HG02623 (cell line): Measurements from ENCODE around the gene KDM5B.

Experiments used
- ATAC-seq: cut with Tn5 transposase; IDR thresholded peaks from one replicate; pipeline ENCODE4 v1.9.1; 2021; ENCODE audit warnings: moderate library complexity; ENCODE audit not compliant: unreplicated experiment

KDM5B gene

DNA sequence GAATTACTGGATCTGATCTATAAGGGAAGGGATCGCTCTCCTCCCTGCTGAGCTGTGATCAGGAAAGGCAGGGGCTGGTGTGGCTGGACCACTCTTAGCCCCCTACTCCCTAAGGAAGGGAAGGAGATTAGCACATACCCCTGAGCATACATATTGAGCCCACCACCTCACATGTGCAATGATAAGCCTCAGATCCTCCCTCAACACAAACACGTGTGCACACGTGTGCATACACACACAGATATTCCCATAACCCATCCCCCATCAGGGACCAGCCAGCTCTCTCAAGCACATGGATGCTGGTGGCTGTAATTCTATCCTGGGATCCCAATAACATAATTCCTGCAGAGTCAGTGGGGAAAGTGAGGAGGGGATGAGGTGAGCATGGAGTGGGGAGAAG is 119.1 kb downstream of the KDM5B start:
- ATAC-seq, result no peak

DNA sequence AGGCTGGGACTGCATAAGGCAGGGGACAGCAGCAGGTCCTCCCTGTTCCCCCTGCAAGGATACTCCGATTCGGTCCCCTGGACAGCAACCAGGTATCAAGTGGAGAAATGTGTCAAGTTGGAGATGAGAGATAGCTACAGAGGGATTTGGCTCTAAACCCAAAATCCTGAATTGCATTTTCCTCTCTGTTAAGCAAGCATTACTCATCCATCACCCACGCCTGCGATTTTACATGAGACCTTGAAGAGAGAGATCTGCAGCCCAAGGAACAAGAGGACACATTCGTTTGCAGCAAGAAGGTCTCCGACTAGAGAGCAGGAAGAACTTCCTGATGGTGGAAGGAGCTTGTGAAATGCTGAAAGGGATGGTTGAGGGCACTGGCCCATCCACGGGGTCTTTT is 119.8 kb downstream of the KDM5B start:
- no peak for ATAC-seq

DNA sequence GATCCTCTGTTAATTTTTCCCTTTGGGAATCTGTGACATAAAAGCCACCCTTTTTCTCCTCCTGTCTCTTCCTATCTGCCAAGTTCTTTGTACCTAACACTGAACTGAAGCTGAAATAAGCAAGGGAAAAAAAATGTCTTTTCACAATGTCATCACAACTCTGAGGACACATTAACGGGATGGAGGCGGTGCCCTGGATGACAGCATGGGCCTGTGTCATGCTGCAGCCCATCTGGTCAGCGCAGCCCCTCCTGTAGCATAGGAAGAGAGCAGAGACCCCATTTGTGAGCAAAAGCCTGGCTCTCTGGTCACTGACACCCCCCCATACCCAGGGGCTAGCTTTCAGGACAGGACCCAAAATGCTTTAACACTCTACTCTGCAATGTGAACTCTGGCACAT is 120.4 kb downstream of the KDM5B start:
- ATAC-seq, result no peak

DNA sequence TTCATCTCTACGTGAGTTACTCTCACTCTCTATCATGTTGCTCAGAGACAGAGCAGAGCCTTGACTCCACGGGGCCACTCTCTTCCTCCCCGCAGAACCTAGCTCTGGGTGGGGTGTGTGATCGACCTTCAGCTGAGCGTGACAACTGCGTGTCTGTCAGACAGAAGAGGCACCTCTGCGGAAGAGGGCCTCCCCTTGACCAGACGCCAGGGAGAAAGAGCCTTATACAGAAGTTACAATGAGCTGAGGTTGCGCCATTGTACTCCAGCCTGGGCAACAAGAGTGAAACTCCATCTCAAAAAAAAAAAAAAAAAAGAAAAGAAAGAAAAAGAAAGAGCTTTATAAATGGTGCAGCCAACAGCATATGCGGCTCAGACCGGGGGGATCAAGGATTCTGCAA is 120.9 kb downstream of the KDM5B start:
- ATAC-seq, result no peak

DNA sequence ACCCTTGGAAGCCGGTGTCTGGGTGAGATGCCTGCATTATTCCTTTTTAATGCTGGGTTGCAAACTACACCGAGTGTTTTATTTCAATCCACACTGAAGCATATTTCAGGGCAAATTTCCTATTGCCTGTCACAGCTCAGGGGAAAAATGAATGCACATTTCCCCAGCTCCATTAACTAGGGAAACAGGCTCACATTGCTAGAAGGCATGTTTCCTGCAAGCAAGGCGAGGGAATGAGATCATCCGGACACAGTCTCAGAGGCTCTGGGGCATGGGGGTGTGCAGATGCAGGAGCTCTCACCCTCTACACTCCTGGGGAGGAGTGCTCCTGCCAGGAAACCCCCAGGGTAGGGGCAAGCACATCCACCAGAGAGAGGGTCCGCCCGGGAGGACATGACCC is 122.6 kb downstream of the KDM5B start:
- no peak for ATAC-seq

DNA sequence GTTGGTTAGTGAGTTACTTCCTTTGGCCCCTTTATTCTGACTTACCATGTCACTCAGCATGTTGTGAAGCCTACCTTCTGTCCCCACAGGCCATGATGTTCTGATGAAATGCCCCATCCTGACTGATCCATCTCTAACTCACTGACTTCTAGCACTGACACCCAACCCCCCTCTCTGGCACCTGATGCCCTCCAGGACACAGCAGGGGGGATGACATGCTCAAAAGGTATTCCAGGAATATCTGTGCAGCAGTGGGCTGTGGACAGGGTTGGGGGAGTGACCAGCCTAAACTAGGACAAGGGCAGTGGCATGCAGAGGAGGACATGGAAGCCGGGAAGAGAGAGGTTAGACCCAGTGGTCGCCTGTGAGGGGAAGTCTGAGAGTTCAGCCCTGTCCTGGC is 123.5 kb downstream of the KDM5B start:
- no peak for ATAC-seq

DNA sequence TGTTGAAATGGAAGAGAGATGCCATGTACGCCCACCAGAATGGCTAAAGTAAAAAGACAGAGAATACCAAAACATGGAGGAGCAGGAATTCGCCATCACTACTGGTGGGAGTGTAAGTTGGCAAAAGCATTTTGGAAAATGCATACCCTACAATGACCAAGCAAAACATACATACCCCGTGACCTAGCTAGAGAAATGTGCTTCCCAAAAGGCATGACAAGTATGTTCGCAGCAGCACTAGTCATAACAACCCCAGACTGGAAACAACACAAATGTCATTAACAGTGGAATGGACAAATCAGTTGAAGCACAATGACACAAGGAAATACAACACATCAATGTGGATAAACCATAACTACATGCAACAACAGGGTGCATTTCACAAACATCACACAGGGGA is 125.2 kb downstream of the KDM5B start:
- ATAC-seq, result no peak

DNA sequence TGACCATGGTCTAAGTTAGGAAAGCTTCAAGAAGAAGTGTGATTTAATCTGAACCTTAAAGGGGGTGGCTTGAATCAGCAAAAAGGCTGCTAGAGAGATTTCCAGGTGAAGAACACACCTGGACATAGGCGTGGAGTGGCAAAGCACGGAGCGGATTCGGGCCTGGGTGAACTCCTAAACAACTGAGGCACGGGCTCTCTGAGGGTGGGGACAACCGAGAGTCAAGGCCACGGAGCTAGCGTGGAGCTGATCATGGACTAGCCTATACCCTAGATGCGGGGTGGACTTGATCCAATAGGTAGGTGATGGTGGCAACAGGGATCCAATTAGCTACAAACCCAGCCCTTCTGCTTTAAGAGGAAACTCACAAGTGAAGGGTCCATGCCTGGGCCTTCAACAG is 125.7 kb downstream of the KDM5B start:
- ATAC-seq, result no peak

DNA sequence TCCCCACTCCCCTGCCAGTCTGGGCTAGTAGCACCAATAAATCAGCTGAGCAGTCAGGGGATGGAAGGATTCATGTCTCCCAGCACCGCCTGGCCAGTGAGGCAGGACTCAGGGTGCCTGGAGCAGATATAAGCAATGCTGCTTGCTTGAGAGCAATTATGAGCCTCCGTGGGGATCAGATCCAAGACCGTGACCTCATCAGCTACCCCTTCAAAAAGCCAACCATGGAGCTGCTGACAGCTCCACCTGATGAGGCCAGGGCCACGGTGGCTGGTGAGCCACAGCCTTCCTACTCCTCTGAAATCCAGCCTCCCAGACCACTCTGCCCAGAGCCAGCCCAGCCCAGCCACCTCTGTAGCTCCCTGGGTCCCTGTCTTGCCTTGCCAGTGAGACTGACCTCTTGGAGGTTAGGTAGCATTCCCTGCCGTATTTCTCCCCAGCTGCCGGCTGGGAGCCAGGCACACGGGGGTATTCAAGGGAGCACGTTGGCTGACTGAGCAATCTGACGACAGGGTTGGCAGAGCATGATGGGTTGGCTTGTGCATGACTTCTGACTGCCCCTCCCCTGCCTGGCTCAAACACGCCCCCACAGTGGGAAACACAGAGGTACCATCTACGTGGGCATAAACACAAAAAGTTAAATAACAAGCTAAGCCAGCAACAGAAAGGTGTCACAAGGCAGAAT is 126.3 kb downstream of the KDM5B start:
- ATAC-seq, result no peak

DNA sequence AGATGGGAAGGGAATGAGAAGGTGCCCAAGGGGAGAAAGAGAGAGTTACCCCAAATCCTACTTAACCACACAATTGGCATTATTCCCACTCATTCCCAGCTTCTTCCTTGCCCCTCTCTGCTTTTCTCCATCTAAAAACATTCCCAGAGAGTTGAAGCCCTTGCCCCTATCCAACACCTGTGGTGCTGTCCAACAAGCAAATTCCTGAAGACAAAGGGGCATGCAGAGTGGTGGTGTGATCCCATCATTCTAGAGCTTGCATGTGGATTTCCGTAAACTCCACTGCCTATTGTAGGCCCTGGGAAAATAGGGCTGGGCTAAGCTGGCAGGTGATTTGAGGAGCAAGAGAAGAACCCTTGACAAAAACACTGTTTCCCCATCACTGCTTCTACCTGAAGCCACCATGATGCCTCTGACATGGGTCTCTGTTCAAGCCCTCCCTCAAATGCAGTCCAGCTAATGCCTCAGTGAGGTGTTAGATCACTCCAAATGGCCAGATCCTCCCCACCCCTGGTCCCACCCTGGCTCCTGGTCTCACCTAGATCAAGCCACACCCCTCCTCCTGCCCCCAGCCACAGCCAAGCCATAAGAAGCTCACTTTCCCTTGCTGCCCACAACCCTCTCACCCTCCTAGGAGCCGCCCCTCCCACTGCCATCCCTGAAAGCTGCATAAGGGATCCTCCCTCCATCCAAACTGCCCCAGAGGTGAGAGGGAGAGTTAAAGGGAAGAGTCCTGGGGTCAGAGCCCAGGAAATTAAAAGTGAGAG is 127.5 kb downstream of the KDM5B start:
- ATAC-seq, result no peak

DNA sequence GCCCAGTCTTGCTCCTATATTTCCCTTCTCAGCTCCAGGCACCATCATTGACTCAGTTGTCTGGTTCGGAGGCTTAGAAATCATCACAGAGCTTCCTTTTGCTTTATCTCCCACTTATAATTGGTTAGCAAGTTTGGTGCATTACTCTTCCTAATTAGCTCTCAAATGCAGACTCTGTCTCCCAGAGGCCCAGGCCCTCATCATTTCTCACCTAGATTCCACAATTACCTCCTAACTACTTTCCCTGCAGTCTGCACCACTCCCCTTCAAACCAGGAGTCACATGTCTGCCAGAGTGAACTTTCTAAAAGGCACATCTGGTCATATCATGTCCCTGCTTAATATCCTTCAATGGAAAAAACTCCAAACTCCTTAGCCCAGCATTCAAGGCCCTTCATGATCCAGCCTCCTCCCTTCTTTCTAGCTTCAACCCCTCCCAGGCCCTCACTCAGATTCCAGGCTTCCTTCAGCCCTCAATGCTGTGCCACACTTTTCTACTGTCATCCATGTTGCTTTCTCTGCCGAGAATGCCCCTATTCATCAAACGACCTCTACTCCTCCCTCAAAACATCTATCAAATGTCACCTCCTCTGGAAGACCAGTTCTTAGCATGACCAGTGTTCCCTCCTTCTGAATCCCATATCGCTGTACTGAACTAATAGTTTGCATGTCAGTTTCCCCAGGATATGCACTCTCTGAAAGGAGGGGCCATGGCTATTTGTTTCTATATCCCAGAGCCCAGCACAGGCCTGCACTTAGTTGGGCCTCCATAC is 128.6 kb downstream of the KDM5B start:
- ATAC-seq, result no peak

DNA sequence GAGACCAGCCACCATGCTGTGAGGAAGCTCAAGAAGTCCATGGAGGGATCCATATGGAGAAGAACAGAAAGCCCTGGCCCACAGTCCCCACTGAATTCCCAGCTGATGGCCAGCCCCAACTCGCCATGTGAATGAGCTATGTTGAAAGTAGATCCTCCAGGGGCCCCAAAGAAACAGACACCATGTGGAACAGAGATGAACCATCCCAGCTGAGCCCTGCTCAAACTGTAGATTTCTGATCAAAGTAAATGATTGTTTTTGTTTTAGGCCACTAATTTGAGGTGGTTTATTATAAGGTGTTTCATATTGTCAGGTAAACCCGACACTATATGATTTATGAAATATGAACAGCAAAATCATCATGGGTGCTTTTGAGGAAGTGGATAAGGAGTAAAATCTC is 130.8 kb downstream of the KDM5B start:
- ATAC-seq, result no peak
